ENCODE results near the gene GRID2. TPM values are rescaled to one million over a fixed set of nuclear protein-coding genes. Genes with fewer than 3 reads are reported as not detected.

GRID2 gene
- total and polyA plus RNA-seq, 12 donors: 0.55 to 4.0 (median 2.0) TPM

DNA sequence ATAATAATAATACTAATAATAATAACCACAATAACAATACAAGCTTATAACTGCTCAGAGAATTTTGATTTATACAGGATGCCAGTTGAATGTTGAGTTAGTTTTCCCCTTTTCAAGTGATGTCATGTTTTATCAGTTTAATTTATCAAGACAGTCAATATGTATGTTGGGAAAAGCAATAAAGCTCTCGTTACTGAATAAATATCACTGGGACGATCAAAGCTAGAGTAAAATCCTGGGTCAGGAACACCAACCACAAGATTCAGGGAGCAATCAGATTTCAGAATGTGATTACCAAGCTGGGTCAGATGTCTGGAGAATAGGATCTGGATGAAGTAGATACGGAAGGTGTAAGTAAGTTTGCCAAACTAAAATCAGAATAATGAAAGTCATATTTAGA is 179.6 kb downstream of the GRID2 start:
- no peak for TF ChIP-seq POLR2A (IDR thresholded peaks at IDR 0.05)
- TF ChIP-seq, protein P1, sequence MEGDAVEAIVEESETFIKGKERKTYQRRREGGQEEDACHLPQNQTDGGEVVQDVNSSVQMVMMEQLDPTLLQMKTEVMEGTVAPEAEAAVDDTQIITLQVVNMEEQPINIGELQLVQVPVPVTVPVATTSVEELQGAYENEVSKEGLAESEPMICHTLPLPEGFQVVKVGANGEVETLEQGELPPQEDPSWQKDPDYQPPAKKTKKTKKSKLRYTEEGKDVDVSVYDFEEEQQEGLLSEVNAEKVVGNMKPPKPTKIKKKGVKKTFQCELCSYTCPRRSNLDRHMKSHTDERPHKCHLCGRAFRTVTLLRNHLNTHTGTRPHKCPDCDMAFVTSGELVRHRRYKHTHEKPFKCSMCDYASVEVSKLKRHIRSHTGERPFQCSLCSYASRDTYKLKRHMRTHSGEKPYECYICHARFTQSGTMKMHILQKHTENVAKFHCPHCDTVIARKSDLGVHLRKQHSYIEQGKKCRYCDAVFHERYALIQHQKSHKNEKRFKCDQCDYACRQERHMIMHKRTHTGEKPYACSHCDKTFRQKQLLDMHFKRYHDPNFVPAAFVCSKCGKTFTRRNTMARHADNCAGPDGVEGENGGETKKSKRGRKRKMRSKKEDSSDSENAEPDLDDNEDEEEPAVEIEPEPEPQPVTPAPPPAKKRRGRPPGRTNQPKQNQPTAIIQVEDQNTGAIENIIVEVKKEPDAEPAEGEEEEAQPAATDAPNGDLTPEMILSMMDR (IDR thresholded peaks at IDR 0.05): no peak
- no peaks in the 10 kb centered on the region for H3K9me3 ChIP-seq (replicated peaks in 1 of 3)
- H3K27ac ChIP-seq: no peak overlapping the region
- H3K27me3 ChIP-seq: no peaks in the 10 kb centered on the region
- no peak overlapping the region for H3K4me3 ChIP-seq
- no peaks in the 10 kb centered on the region for H3K36me3 ChIP-seq (replicated peaks in 1 of 2)
- DNase-seq: no peak
- H3K4me1 ChIP-seq (replicated peaks in 1 of 2): no peaks in the 10 kb centered on the region
- intact Hi-C loops (cut with DNase I): no loop called here
- 59 to 77% (median 72%) methylated on average over 3 of the region's 3 CpGs for WGBS, 4 donors

DNA sequence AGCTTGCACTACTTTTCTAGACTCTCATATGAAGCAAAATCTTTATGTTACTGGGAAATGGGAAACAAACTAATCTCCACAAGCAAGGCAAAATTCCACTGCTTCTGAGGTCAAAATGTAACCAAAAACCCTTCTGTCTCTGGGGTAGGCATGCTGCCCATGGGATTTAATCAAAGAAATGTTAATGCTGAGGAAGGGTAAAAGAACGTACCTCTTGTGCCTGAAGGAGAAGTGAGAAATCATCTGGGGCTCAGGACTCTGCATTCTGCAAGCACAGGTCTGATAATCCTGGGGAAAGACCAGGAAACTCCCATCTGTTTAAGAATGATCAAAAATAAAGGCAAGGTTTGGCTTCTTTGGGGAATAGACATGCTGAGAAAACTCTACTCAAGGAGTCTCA is 184.7 kb downstream of the GRID2 start:
- no peak overlapping the region for H3K27ac ChIP-seq
- no peaks in the 10 kb centered on the region for H3K36me3 ChIP-seq (replicated peaks in 1 of 2)
- DNase-seq: no peak
- whole genome bisulfite sequencing, 4 donors: 21 to 55% (median 39%) methylated on average over 1 of the region's 1 CpG
- no peaks in the 10 kb centered on the region for H3K9me3 ChIP-seq (replicated peaks in 1 of 3)
- no peak overlapping the region for H3K4me3 ChIP-seq
- no peaks in the 10 kb centered on the region for H3K4me1 ChIP-seq (replicated peaks in 1 of 2)
- TF ChIP-seq, protein P1 (IDR thresholded peaks at IDR 0.05): no peak
- TF ChIP-seq POLR2A (IDR thresholded peaks at IDR 0.05): no peak
- intact Hi-C loops (cut with DNase I): no loop called here
- H3K27me3 ChIP-seq: no peaks in the 10 kb centered on the region

DNA sequence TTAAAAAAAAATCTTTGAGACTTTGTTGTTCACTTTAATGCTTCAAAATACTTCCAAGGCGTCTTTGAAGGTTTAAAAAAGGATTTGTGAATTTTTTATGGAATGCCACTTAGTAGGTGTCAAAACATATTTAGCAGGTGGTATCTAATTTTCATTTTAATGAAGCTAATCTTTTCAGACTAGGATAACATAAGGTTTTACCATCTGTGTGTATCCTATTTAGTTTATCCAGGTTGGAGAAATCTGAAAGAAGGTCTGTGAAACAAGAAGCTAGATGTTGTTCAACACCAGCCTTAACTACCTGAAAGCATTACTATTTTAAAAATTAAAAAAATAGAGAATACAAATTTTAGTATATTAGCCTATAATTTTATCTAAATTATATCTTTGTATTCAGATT is 193.4 kb downstream of the GRID2 start:
- no peak for TF ChIP-seq POLR2A (IDR thresholded peaks at IDR 0.05)
- TF ChIP-seq, protein P1 (IDR thresholded peaks at IDR 0.05): no peak
- Histone ChIP-seq H3K27ac (no peak overlapping the region), H3K4me1 (replicated peaks in 1 of 2) (no peaks in the 10 kb centered on the region), H3K4me3 (no peak overlapping the region), H3K9me3 (replicated peaks in 1 of 3) (no peaks in the 10 kb centered on the region), H3K27me3 (no peaks in the 10 kb centered on the region), H3K36me3 (replicated peaks in 1 of 2) (no peaks in the 10 kb centered on the region)
- no peak for DNase-seq
- 45 to 63% (median 50%) methylated on average over 1 of the region's 1 CpG for whole genome bisulfite sequencing, 4 donors
- intact Hi-C loops (cut with DNase I): no loop called here

DNA sequence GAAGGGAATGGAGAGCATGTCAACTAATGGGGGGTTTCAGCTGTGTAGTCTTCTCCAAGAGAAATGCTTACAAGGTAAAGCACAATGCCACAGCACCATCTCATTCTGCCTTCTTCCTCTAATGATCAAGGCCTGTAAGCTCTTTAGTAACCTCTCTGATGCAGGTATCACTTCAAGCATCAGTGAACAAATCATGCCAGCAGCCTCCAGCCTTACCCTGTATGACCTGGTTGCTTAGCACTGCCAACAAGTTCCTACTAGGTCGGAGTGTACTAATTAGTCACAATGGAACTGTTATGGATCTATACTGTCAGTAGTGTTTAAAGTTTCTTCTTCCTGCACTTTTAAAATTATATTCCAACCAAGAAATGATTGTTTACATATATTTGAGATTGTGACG is 197.7 kb downstream of the GRID2 start:
- intact Hi-C loops (cut with DNase I): no loop called here
- DNase-seq: peak in 1 of 7 donors; percentile 67
- WGBS, 4 donors: 66 to 80% (median 70%) methylated on average over 2 of the region's 2 CpGs
- TF ChIP-seq POLR2A (IDR thresholded peaks at IDR 0.05): no peak
- TF ChIP-seq, protein P1 (IDR thresholded peaks at IDR 0.05): no peak
- Histone ChIP-seq H3K27me3 (no peaks in the 10 kb centered on the region), H3K27ac (no peak overlapping the region), H3K4me1 (replicated peaks in 1 of 2) (no peaks in the 10 kb centered on the region), H3K36me3 (replicated peaks in 1 of 2) (no peaks in the 10 kb centered on the region), H3K4me3 (no peak overlapping the region), H3K9me3 (replicated peaks in 1 of 3) (no peaks in the 10 kb centered on the region)
